WTC11 (cell line): ENCODE data around the gene ZFHX3. TPM values are rescaled to one million over a fixed set of nuclear protein-coding genes. Genes with fewer than 3 reads are reported as not detected.

Experiments used
- ATAC-seq: fragments of 200-7000 bp; cut with Tn5 transposase; 2 replicates; pipeline ENCODE4 v1.10.0; 2021; ENCODE audit warnings: mild to moderate bottlenecking, moderate library complexity
- CTCF ChIA-PET: fragments of 300-600 bp; sonication (Branson Sonifier 250); formaldehyde crosslinking; loops from one replicate; lab custom pipeline; 2021; ENCODE audit warnings: antibody characterized with exemption; lab: Charles Lee
- POLR2A ChIA-PET: fragments of 350-600 bp; sonication (Branson Sonifier 250); formaldehyde crosslinking; loops from one replicate; lab custom pipeline; 2021; ENCODE audit warnings: antibody characterized with exemption; lab: Charles Lee
- DNase-seq: peaks from one replicate; pipeline ENCODE4 v3.0.0; 2021; ENCODE audit warnings: low spot score
- H3K27ac Mint-ChIP-seq: 2 replicates; pipeline ENCODE4 v1.8.0; 2021; ENCODE audit warnings: mixed read lengths
- H3K27me3 Mint-ChIP-seq: 2 replicates; pipeline ENCODE4 v1.8.0; 2021; ENCODE audit warnings: low read depth, mild to moderate bottlenecking, moderate library complexity, mixed read lengths
- H3K36me3 Mint-ChIP-seq: 2 replicates; pipeline ENCODE4 v1.8.0; 2021; ENCODE audit warnings: mixed read lengths
- H3K4me1 Mint-ChIP-seq: 2 replicates; pipeline ENCODE4 v1.8.0; 2022; ENCODE audit warnings: mixed read lengths
- H3K4me3 Mint-ChIP-seq: 2 replicates; pipeline ENCODE4 v1.8.0; 2021; ENCODE audit warnings: mild to moderate bottlenecking, moderate library complexity, mixed read lengths
- H3K9me3 Mint-ChIP-seq: 2 replicates; pipeline ENCODE4 v1.8.0; 2021; ENCODE audit warnings: mixed read lengths
- CREM ChIP-seq: sonication (generic); formaldehyde crosslinking; IDR thresholded peaks from 2 replicates; pipeline ENCODE4 v1.8.1; 2022; ENCODE audit warnings: mild to moderate bottlenecking, missing genetic modification reagents, moderate library complexity
- HMGA2 ChIP-seq: fragments of 250-450 bp; sonication (Bioruptor Pico); IDR thresholded peaks from 2 replicates; pipeline ENCODE4 v1.4.0; 2021; ENCODE audit warnings: mild to moderate bottlenecking, moderate library complexity
- NFYB ChIP-seq: sonication (generic); formaldehyde crosslinking; conservative IDR thresholded peaks from 2 replicates; pipeline ENCODE4 v1.8.0; 2022; ENCODE audit warnings: low read depth, missing genetic modification reagents
- TEAD1 ChIP-seq: sonication (generic); formaldehyde crosslinking; IDR thresholded peaks from 2 replicates; pipeline ENCODE4 v1.8.0; 2022; ENCODE audit warnings: mild to moderate bottlenecking, missing genetic modification reagents
- ZNF263 ChIP-seq: sonication (generic); formaldehyde crosslinking; IDR thresholded peaks from 2 replicates; pipeline ENCODE4 v1.8.1; 2022; ENCODE audit warnings: low read depth, mild to moderate bottlenecking, moderate library complexity, missing genetic modification reagents
- total RNA-seq: library from RNA; stranded (reverse); gene quantifications from 3 replicates; pipeline ENCODE4 v1.2.3, GENCODE V29; 2021
- TF ChIP-seq, protein P1 (sequence below): fragments of 250-450 bp; sonication (Bioruptor Pico); IDR thresholded peaks from 2 replicates; pipeline ENCODE4 v1.9.0; 2021; ENCODE audit warnings: moderate library complexity, mild to moderate bottlenecking, inconsistent platforms, borderline replicate concordance
- TF ChIP-seq, protein P2 (sequence below): fragments of 250-450 bp; sonication (Bioruptor Pico); IDR thresholded peaks from 2 replicates; pipeline ENCODE4 v1.9.0; 2021; ENCODE audit warnings: mild to moderate bottlenecking, borderline replicate concordance
- TF ChIP-seq, protein P3 (sequence below): sonication (generic); formaldehyde crosslinking; IDR thresholded peaks from 2 replicates; pipeline ENCODE4 v1.8.1; 2022; ENCODE audit warnings: missing genetic modification reagents, borderline replicate concordance
- TF ChIP-seq, protein P4 (sequence below): sonication (generic); formaldehyde crosslinking; IDR thresholded peaks from 2 replicates; pipeline ENCODE4 v1.8.0; 2022; ENCODE audit warnings: mild to moderate bottlenecking, missing genetic modification reagents
- TF ChIP-seq, protein P5 (sequence below): sonication (generic); formaldehyde crosslinking; IDR thresholded peaks from 2 replicates; pipeline ENCODE4 v1.8.0; 2022; ENCODE audit warnings: mild to moderate bottlenecking, missing genetic modification reagents
- TF ChIP-seq, protein P6 (sequence below): sonication (generic); formaldehyde crosslinking; IDR thresholded peaks from 2 replicates; pipeline ENCODE4 v1.8.0; 2023; ENCODE audit warnings: missing genetic modification reagents
- TF ChIP-seq, protein P7 (sequence below): sonication (generic); formaldehyde crosslinking; IDR thresholded peaks from 2 replicates; pipeline ENCODE4 v1.8.1; 2022; ENCODE audit warnings: low read depth, mild to moderate bottlenecking, moderate library complexity, missing genetic modification reagents, borderline replicate concordance

The ZFHX3 gene
- total RNA-seq, 1 experiment from 2014 or later, result 5.7 TPM

DNA sequence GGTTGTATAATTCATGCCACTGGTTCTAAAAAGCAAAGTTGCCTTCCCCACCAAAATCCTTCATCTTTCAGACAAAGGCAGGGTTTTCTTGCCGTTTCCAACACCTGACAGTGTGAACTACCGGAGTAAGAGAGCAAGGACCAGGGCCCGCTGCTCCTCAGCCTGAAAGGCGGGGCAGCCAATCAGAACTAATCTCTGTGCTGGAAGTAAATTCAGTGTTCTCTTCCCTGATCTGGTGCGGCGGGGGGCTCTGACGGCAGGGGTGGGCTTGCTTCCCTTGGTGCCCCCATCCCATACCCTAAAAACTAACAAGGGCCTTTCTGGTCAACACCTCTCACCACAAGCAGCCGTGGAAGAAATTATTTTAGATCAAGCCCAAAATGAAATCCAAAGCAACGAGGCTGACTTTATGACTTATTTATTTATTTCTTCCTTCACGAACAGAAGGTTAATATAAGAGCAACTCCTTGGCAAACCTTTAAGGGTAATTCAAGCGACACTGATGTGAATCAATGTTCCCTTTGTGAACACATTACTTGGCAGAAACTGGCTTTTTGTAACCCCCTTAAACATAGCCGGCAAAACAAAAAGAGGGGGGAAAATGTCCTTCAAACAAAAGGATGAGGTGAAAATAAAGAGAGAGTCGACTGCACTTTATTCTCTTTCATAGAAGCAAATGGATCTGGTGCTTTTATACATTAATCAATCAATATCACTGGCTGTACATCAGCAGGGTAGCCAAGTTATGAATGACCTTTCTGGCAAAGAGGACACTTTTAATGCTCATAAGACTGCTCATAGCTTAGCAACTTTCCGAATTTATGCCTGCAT, 189.9 kb downstream of the ZFHX3 start:
- H3K27ac Mint-ChIP-seq, result no peak overlapping the region
- DNase-seq (no peak), ATAC-seq (no peak)
- no peak overlapping the region for H3K4me3 Mint-ChIP-seq
- H3K27me3 Mint-ChIP-seq, result no peaks in the 10 kb centered on the region
- H3K4me1 Mint-ChIP-seq, result peaks cover 29% of the 10 kb centered on the region
- H3K36me3 Mint-ChIP-seq, result no peaks in the 10 kb centered on the region
- no peak for TF ChIP-seq NFYB
- TF ChIP-seq, protein P1, sequence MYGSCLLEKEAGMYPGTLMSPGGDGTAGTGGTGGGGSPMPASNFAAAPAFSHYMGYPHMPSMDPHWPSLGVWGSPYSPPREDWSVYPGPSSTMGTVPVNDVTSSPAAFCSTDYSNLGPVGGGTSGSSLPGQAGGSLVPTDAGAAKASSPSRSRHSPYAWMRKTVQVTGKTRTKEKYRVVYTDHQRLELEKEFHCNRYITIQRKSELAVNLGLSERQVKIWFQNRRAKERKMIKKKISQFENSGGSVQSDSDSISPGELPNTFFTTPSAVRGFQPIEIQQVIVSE (CRISPR knock-in tag), result no peak
- TF ChIP-seq, protein P2, sequence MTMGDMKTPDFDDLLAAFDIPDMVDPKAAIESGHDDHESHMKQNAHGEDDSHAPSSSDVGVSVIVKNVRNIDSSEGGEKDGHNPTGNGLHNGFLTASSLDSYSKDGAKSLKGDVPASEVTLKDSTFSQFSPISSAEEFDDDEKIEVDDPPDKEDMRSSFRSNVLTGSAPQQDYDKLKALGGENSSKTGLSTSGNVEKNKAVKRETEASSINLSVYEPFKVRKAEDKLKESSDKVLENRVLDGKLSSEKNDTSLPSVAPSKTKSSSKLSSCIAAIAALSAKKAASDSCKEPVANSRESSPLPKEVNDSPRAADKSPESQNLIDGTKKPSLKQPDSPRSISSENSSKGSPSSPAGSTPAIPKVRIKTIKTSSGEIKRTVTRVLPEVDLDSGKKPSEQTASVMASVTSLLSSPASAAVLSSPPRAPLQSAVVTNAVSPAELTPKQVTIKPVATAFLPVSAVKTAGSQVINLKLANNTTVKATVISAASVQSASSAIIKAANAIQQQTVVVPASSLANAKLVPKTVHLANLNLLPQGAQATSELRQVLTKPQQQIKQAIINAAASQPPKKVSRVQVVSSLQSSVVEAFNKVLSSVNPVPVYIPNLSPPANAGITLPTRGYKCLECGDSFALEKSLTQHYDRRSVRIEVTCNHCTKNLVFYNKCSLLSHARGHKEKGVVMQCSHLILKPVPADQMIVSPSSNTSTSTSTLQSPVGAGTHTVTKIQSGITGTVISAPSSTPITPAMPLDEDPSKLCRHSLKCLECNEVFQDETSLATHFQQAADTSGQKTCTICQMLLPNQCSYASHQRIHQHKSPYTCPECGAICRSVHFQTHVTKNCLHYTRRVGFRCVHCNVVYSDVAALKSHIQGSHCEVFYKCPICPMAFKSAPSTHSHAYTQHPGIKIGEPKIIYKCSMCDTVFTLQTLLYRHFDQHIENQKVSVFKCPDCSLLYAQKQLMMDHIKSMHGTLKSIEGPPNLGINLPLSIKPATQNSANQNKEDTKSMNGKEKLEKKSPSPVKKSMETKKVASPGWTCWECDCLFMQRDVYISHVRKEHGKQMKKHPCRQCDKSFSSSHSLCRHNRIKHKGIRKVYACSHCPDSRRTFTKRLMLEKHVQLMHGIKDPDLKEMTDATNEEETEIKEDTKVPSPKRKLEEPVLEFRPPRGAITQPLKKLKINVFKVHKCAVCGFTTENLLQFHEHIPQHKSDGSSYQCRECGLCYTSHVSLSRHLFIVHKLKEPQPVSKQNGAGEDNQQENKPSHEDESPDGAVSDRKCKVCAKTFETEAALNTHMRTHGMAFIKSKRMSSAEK, result no peak
- TF ChIP-seq TEAD1 (CRISPR knock-in tag), result no peak
- TF ChIP-seq, protein P3, sequence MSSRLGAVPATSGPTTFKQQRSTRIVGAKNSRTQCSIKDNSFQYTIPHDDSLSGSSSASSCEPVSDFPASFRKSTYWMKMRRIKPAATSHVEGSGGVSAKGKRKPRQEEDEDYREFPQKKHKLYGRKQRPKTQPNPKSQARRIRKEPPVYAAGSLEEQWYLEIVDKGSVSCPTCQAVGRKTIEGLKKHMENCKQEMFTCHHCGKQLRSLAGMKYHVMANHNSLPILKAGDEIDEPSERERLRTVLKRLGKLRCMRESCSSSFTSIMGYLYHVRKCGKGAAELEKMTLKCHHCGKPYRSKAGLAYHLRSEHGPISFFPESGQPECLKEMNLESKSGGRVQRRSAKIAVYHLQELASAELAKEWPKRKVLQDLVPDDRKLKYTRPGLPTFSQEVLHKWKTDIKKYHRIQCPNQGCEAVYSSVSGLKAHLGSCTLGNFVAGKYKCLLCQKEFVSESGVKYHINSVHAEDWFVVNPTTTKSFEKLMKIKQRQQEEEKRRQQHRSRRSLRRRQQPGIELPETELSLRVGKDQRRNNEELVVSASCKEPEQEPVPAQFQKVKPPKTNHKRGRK, result no peak
- TF ChIP-seq, protein P4, sequence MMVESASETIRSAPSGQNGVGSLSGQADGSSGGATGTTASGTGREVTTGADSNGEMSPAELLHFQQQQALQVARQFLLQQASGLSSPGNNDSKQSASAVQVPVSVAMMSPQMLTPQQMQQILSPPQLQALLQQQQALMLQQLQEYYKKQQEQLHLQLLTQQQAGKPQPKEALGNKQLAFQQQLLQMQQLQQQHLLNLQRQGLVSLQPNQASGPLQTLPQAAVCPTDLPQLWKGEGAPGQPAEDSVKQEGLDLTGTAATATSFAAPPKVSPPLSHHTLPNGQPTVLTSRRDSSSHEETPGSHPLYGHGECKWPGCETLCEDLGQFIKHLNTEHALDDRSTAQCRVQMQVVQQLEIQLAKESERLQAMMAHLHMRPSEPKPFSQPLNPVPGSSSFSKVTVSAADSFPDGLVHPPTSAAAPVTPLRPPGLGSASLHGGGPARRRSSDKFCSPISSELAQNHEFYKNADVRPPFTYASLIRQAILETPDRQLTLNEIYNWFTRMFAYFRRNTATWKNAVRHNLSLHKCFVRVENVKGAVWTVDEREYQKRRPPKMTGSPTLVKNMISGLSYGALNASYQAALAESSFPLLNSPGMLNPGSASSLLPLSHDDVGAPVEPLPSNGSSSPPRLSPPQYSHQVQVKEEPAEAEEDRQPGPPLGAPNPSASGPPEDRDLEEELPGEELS, result no peak
- TF ChIP-seq ZNF263 (CRISPR knock-in tag), result no peak
- TF ChIP-seq, protein P5, sequence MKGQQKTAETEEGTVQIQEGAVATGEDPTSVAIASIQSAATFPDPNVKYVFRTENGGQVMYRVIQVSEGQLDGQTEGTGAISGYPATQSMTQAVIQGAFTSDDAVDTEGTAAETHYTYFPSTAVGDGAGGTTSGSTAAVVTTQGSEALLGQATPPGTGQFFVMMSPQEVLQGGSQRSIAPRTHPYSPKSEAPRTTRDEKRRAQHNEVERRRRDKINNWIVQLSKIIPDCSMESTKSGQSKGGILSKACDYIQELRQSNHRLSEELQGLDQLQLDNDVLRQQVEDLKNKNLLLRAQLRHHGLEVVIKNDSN (CRISPR knock-in tag), result no peak
- TF ChIP-seq, protein P6, sequence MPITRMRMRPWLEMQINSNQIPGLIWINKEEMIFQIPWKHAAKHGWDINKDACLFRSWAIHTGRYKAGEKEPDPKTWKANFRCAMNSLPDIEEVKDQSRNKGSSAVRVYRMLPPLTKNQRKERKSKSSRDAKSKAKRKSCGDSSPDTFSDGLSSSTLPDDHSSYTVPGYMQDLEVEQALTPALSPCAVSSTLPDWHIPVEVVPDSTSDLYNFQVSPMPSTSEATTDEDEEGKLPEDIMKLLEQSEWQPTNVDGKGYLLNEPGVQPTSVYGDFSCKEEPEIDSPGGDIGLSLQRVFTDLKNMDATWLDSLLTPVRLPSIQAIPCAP (CRISPR knock-in tag), result no peak
- TF ChIP-seq, all 79 proteins: peak for 0
- ChIA-PET POLR2A (no interaction called here), CTCF (interaction anchor here (0.5 to 5.8 kb wide), 13 partner anchors 10 to 663 kb away, joined by 3 to 98 read pairs (median 4); no protein-coding TSS in a partner anchor)
- H3K9me3 Mint-ChIP-seq, result no peaks in the 10 kb centered on the region

DNA sequence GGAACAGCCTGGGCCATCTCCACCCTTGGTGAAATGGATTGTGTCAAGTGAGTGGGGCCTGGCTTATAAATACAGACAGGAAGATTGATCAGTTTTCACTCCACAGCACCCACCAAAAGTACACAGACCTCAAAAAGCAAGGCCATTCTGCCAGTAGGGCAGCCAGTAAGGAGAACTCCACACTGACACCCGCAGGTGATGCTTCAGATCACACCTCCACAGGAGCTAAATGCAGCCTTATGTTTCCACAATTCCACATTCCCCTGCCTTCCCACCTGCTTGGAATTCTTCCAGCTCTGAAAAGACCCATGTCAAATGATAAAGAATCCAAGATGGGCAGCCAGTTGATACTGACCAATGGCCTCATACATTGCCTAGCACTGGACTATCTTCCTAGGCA, 191.1 kb downstream of the ZFHX3 start:
- no peak for TF ChIP-seq HMGA2 (CRISPR knock-in tag)
- TF ChIP-seq, protein P7, sequence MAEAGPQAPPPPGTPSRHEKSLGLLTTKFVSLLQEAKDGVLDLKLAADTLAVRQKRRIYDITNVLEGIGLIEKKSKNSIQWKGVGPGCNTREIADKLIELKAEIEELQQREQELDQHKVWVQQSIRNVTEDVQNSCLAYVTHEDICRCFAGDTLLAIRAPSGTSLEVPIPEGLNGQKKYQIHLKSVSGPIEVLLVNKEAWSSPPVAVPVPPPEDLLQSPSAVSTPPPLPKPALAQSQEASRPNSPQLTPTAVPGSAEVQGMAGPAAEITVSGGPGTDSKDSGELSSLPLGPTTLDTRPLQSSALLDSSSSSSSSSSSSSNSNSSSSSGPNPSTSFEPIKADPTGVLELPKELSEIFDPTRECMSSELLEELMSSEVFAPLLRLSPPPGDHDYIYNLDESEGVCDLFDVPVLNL (CRISPR knock-in tag), result no peak
- TF ChIP-seq CREM (CRISPR knock-in tag), result no peak
- TF ChIP-seq, protein P6 (CRISPR knock-in tag), result no peak
- no peaks in the 10 kb centered on the region for H3K9me3 Mint-ChIP-seq
- H3K4me1 Mint-ChIP-seq, result peaks cover 30% of the 10 kb centered on the region
- ATAC-seq (peak; percentile 84), DNase-seq (peak; percentile 58)
- H3K27ac Mint-ChIP-seq, result no peak overlapping the region
- ChIA-PET CTCF (interaction anchor here (0.6 to 5.8 kb wide), 38 partner anchors 9 to 1022 kb away, joined by 3 to 98 read pairs (median 4); partner anchors contain the start of gene ZFHX3), POLR2A (no interaction called here)
- no peaks in the 10 kb centered on the region for H3K27me3 Mint-ChIP-seq
- no peaks in the 10 kb centered on the region for H3K36me3 Mint-ChIP-seq
- no peak overlapping the region for H3K4me3 Mint-ChIP-seq
